GM18870 (cell line): ENCODE results near the gene KLHL1.
A peak's percentile ranks its signal among the peaks of the same experiment; 100 is the strongest.

Experiments used
- ATAC-seq: cut with Tn5 transposase; IDR thresholded peaks from one replicate; pipeline ENCODE4 v1.9.1; 2021; ENCODE audit warnings: moderate library complexity; ENCODE audit not compliant: unreplicated experiment

The KLHL1 gene

GRCh38 chr13:69882451-69882850 lies 225.8 kb downstream of the KLHL1 start:
- no peak for ATAC-seq

GRCh38 chr13:69879936-69880335 lies 228.3 kb downstream of the KLHL1 start:
- ATAC-seq = no peak

GRCh38 chr13:69872321-69873047 lies 235.8 kb downstream of the KLHL1 start:
- no peak for ATAC-seq

- no peak for ATAC-seq
Measured at GRCh38 chr13:69866555-69866954, 241.7 kb downstream of the KLHL1 start.

GRCh38 chr13:69857183-69857821 lies 250.9 kb downstream of the KLHL1 start:
- peak; percentile 76 for ATAC-seq

- ATAC-seq = no peak
Measured at GRCh38 chr13:69856331-69856730, 251.9 kb downstream of the KLHL1 start.

GRCh38 chr13:69828527-69828926 lies 279.7 kb downstream of the KLHL1 start:
- ATAC-seq = no peak

- no peak for ATAC-seq
Measured at GRCh38 chr13:69820180-69820579, 288.1 kb downstream of the KLHL1 start.

GRCh38 chr13:69817333-69817869 lies 290.9 kb downstream of the KLHL1 start:
- no peak for ATAC-seq

GRCh38 chr13:69809152-69809551 lies 299.1 kb downstream of the KLHL1 start:
- no peak for ATAC-seq

GRCh38 chr13:69796256-69796655 lies 312.0 kb downstream of the KLHL1 start:
- no peak for ATAC-seq

- ATAC-seq = no peak
Measured at GRCh38 chr13:69793783-69794453, 314.3 kb downstream of the KLHL1 start.

- ATAC-seq = no peak
Measured at GRCh38 chr13:69776937-69777336, 331.3 kb downstream of the KLHL1 start.

GRCh38 chr13:69769608-69770007 lies 338.6 kb downstream of the KLHL1 start:
- ATAC-seq = no peak

- no peak for ATAC-seq
Measured at GRCh38 chr13:69761581-69761980, 346.7 kb downstream of the KLHL1 start.

GRCh38 chr13:69755101-69755500 lies 353.2 kb downstream of the KLHL1 start:
- no peak for ATAC-seq

GRCh38 chr13:69751259-69751658 lies 357.0 kb downstream of the KLHL1 start:
- no peak for ATAC-seq

GRCh38 chr13:69737129-69737935 lies 370.9 kb downstream of the KLHL1 start:
- ATAC-seq = no peak

GRCh38 chr13:69721631-69722030 lies 386.6 kb downstream of the KLHL1 start:
- ATAC-seq = no peak

- no peak for ATAC-seq
Measured at GRCh38 chr13:69720278-69720983, 387.8 kb downstream of the KLHL1 start.
